ENCODE measurements around the gene NFIX. TPM values are rescaled to one million over a fixed set of nuclear protein-coding genes. Genes with fewer than 3 reads are reported as not detected.
A peak's percentile ranks its signal among the peaks of the same experiment; 100 is the strongest.
"Not testable (repeated sequence)": the region's sequence is repeated elsewhere in the genome, so short reads cannot be mapped to it uniquely, and the experiment has no call there.

The NFIX gene
- total RNA-seq, 1 donor from 2014 or later: 76.5 TPM

DNA sequence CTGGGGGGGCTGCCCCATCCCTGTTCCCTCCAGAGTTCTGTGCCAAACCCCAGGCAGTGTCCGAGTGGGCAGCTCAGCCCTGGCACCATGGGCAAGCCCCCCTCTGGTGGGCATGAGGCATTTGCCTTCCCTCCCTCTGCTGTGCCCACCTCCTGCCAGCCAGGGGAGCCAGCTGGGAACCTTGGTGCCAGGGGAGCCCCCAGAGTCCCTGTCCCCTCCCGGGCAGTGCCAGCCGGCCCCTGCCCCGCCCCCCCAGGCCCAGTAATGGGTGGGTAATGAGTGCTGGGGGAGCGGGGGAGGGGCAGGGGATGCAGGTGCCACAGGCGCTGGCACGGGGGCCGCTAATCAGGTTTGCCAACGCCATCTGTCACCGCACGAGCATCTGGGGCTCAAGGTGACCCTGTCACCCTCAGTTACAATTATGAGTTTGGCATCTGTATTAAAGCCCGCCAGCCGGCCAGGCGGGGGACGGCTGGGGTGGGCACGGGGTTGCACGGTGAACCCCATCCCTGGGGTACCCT lies 20.0 kb upstream of the NFIX start:
- Histone ChIP-seq H3K9me3 (no peaks in the 10 kb centered on the region), H3K4me1 (no peaks in the 10 kb centered on the region), H3K27me3 (no peaks in the 10 kb centered on the region), H3K4me3 (no peak overlapping the region), H3K36me3 (no peaks in the 10 kb centered on the region), H3K27ac (no peak overlapping the region)
- intact Hi-C loops (cut with DNase I): loop anchor here (5.0 kb wide), 1 partner anchor 612 kb away; no protein-coding TSS in a partner anchor
- no peak for TF ChIP-seq CTCF (IDR thresholded peaks at IDR 0.05)
- DNase-seq (ENCODE audit: low spot score in 2 of 2): no peak

- H3K9me3 ChIP-seq; H3K4me3 ChIP-seq; H3K36me3 ChIP-seq; H3K27ac ChIP-seq; H3K4me1 ChIP-seq; H3K27me3 ChIP-seq; DNase-seq (ENCODE audit: low spot score in 2 of 2): not testable (repeated sequence)
- intact Hi-C loops (cut with DNase I): loop anchor here (5.0 kb wide), 1 partner anchor 611 kb away; no protein-coding TSS in a partner anchor
Measured at GRCh38 chr19:12976109-12976508, 19.2 kb upstream of the NFIX start.

GRCh38 chr19:12979974-12980373 lies 15.3 kb upstream of the NFIX start:
- Histone ChIP-seq H3K4me3 (no peak overlapping the region), H3K36me3 (no peaks in the 10 kb centered on the region), H3K4me1 (peaks cover 0 to 5% of the 10 kb centered on the region in 2 donors), H3K9me3 (no peaks in the 10 kb centered on the region), H3K27me3 (no peaks in the 10 kb centered on the region), H3K27ac (no peak overlapping the region)
- no peak for TF ChIP-seq CTCF (IDR thresholded peaks at IDR 0.05)
- intact Hi-C loops (cut with DNase I): loop anchor here (5.0 kb wide), 1 partner anchor 607 kb away; no protein-coding TSS in a partner anchor
- no peak for DNase-seq (ENCODE audit: low spot score in 2 of 2)

GRCh38 chr19:12982648-12983047 lies 12.6 kb upstream of the NFIX start:
- no peak overlapping the region for H3K27ac ChIP-seq
- no peak for TF ChIP-seq CTCF (IDR thresholded peaks at IDR 0.05)
- H3K4me1 ChIP-seq: peaks cover 0 to 5% of the 10 kb centered on the region in 2 donors
- intact Hi-C loops (cut with DNase I): loop anchor here (1.0 kb wide), 2 partner anchors 79 to 111 kb away; no protein-coding TSS in a partner anchor
- no peaks in the 10 kb centered on the region for H3K27me3 ChIP-seq
- H3K9me3 ChIP-seq: no peaks in the 10 kb centered on the region
- H3K4me3 ChIP-seq: no peak overlapping the region
- DNase-seq (ENCODE audit: low spot score in 2 of 2): no peak
- no peaks in the 10 kb centered on the region for H3K36me3 ChIP-seq

DNA sequence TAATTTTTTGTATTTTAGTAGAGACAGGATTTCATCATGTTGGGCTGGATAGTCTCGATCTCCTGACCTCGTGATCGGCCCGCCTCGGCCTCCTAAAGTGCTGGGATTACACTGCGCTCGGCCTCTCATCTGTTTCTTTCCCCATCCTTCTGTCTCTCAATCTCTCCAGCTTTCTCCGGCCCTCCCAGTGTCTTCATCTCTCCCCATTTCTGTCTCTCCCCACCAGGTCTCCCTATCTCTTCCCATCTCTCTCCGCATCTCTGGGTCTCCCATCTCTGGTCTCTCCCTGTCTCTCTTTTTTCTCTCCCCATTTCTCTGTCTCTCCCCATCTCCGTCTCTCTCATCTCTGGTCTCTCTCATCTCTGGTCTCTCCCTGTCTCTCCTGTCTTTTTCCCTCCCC lies 12.2 kb upstream of the NFIX start:
- H3K27ac ChIP-seq: no peak overlapping the region
- H3K27me3 ChIP-seq: no peaks in the 10 kb centered on the region
- H3K4me3 ChIP-seq: peak overlapping the region; percentile 36 to 51
- no peaks in the 10 kb centered on the region for H3K9me3 ChIP-seq
- H3K36me3 ChIP-seq: no peaks in the 10 kb centered on the region
- DNase-seq (ENCODE audit: low spot score in 2 of 2): no peak
- peaks cover 0 to 5% of the 10 kb centered on the region in 2 donors for H3K4me1 ChIP-seq
- TF ChIP-seq CTCF (IDR thresholded peaks at IDR 0.05): no peak
- intact Hi-C loops (cut with DNase I): loop anchor here (1.0 kb wide), 2 partner anchors 78 to 110 kb away; no protein-coding TSS in a partner anchor

DNA sequence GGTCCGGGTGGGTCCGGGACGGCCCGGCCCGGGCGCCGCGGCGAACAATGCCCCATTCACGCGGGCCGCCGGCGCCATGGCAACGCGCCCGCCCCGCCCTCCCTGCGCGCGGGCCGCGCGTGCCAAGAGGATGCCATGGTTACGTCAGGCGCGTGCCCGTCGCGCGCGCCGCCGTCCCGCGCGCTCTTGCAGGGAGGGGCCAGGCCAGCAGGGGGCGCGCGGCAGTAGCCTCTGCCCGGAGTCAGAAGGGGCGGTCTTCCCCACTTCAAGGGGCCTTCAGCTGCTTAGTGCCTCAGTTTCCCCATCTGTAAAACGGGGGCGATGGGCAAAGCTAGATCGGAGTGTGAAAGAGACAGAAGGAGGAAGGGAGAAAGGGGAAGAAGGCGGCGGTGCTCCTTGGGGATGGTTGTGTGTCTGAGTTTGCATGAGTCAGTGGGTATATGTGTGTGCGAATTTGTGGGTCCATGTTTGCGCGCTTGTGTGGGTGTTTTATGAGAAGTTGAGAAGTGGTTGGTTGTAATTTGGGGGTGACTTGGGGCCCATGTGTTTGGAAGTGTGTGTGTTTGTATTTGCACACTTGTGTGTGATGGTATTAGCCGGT lies 11.6 kb upstream of the NFIX start:
- peak in 1 of 2 donors; percentile 91 for DNase-seq (ENCODE audit: low spot score in 2 of 2)
- intact Hi-C loops (cut with DNase I): loop anchor here (1.0 kb wide), 2 partner anchors 78 to 110 kb away; no protein-coding TSS in a partner anchor
- peak; percentile 86 to 99 (median 96) for TF ChIP-seq CTCF (IDR thresholded peaks at IDR 0.05)
- H3K36me3 ChIP-seq: no peaks in the 10 kb centered on the region
- H3K4me1 ChIP-seq: peaks cover 0 to 5% of the 10 kb centered on the region in 2 donors
- H3K4me3 ChIP-seq: peak overlapping the region; percentile 36 to 51
- H3K27me3 ChIP-seq: no peaks in the 10 kb centered on the region
- H3K9me3 ChIP-seq: no peaks in the 10 kb centered on the region
- no peak overlapping the region for H3K27ac ChIP-seq
